T-helper 2 cell treated with Interferon-gamma antibody and Interleukin-4, amounts not matched to agents 5 μg/mL and 100 μg/mL, for 36 hours (primary cell): Measurements from ENCODE around the gene C1QTNF5.

Source experiments
- DNase-seq: peaks from one replicate; pipeline ENCODE4 v3.0.0; 2021; ENCODE audit warnings: low spot score
- H3K27ac Mint-ChIP-seq: one replicate; pipeline ENCODE4 v1.8.0; 2021; ENCODE audit warnings: mild to moderate bottlenecking, mixed read lengths
- H3K27me3 Mint-ChIP-seq: one replicate; pipeline ENCODE4 v1.8.0; 2021; ENCODE audit warnings: low read depth, mixed read lengths
- H3K36me3 Mint-ChIP-seq: one replicate; pipeline ENCODE4 v1.8.0; 2021; ENCODE audit warnings: low read depth, mixed read lengths
- H3K4me1 Mint-ChIP-seq: one replicate; pipeline ENCODE4 v1.8.0; 2021; ENCODE audit warnings: low read depth, mixed read lengths
- H3K4me3 Mint-ChIP-seq: one replicate; pipeline ENCODE4 v1.8.0; 2022; ENCODE audit warnings: mild to moderate bottlenecking, moderate library complexity, mixed read lengths
- H3K9me3 Mint-ChIP-seq: one replicate; pipeline ENCODE4 v1.8.0; 2021; ENCODE audit warnings: mixed read lengths

Gene C1QTNF5

GRCh38 chr11:119299416-119299815 lies 41.3 kb downstream of the C1QTNF5 start:
- Mint-ChIP-seq H3K4me1 (no peaks in the 10 kb centered on the region), H3K36me3 (peaks cover 58% of the 10 kb centered on the region), H3K27me3 (no peaks in the 10 kb centered on the region), H3K27ac (no peak overlapping the region), H3K9me3 (no peaks in the 10 kb centered on the region), H3K4me3 (no peak overlapping the region)
- DNase-seq = no peak

GRCh38 chr11:119298726-119299125 lies 42.0 kb downstream of the C1QTNF5 start:
- no peaks in the 10 kb centered on the region for H3K4me1 Mint-ChIP-seq

GRCh38 chr11:119297938-119298337 lies 42.7 kb downstream of the C1QTNF5 start:
- Mint-ChIP-seq H3K27ac (no peak overlapping the region), H3K4me1 (no peaks in the 10 kb centered on the region), H3K9me3 (no peaks in the 10 kb centered on the region), H3K36me3 (peaks cover 54% of the 10 kb centered on the region), H3K27me3 (no peaks in the 10 kb centered on the region), H3K4me3 (no peak overlapping the region)
- no peak for DNase-seq

More at GRCh38 chr11:119298726-119299125, 42.0 kb downstream of the C1QTNF5 start:
- no peak for DNase-seq
- Mint-ChIP-seq H3K27me3 (no peaks in the 10 kb centered on the region), H3K4me3 (no peak overlapping the region), H3K9me3 (no peaks in the 10 kb centered on the region), H3K36me3 (peaks cover 56% of the 10 kb centered on the region), H3K27ac (no peak overlapping the region)

GRCh38 chr11:119295178-119295577 lies 45.5 kb downstream of the C1QTNF5 start:
- Mint-ChIP-seq H3K9me3 (no peaks in the 10 kb centered on the region), H3K4me1 (no peaks in the 10 kb centered on the region), H3K36me3 (peaks cover 51% of the 10 kb centered on the region), H3K27me3 (no peaks in the 10 kb centered on the region), H3K27ac (no peak overlapping the region), H3K4me3 (no peak overlapping the region)
- no peak for DNase-seq

- H3K9me3 Mint-ChIP-seq = no peaks in the 10 kb centered on the region
- H3K4me3 Mint-ChIP-seq = no peak overlapping the region
- no peak for DNase-seq
- H3K27ac Mint-ChIP-seq = no peak overlapping the region
- no peaks in the 10 kb centered on the region for H3K27me3 Mint-ChIP-seq
- H3K36me3 Mint-ChIP-seq = peaks cover 44% of the 10 kb centered on the region
- H3K4me1 Mint-ChIP-seq = no peaks in the 10 kb centered on the region
Measured at GRCh38 chr11:119293461-119293860, 47.2 kb downstream of the C1QTNF5 start.

- no peaks in the 10 kb centered on the region for H3K4me1 Mint-ChIP-seq
- no peak for DNase-seq
- H3K27me3 Mint-ChIP-seq = no peaks in the 10 kb centered on the region
- H3K27ac Mint-ChIP-seq = no peak overlapping the region
- no peaks in the 10 kb centered on the region for H3K9me3 Mint-ChIP-seq
- H3K36me3 Mint-ChIP-seq = peaks cover 46% of the 10 kb centered on the region
- no peak overlapping the region for H3K4me3 Mint-ChIP-seq
Measured at GRCh38 chr11:119290894-119291497, 49.7 kb downstream of the C1QTNF5 start.
